Right lobe of liver (tissue), 4 donors: ENCODE results near the gene RGS12.

Experiments used
- POLR2A ChIP-seq: fragments of 450-650 bp; IDR thresholded peaks from one replicate; pipeline ENCODE4 v1.6.1; 2017; ENCODE audit warnings: antibody characterized with exemption, mild to moderate bottlenecking
- TF ChIP-seq, protein P1 (sequence below), 4 donors: fragments of 200-600 bp in 3 of 4; fragments of 450-650 bp in 1 of 4; IDR thresholded peaks; one replicate each; pipeline versions ENCODE4 v1.5.1 to v1.8.0; 2016 to 2022; ENCODE audit warnings: antibody characterized with exemption in 4 of 4, mild to moderate bottlenecking in 2 of 4
- donor health status: DM: no; HTN: no; CAD: no.
- donor health status: DM: no; HTN: no; CAD: no.
- donor health status: DM: no; HTN: yes; CAD: no.

DNA sequence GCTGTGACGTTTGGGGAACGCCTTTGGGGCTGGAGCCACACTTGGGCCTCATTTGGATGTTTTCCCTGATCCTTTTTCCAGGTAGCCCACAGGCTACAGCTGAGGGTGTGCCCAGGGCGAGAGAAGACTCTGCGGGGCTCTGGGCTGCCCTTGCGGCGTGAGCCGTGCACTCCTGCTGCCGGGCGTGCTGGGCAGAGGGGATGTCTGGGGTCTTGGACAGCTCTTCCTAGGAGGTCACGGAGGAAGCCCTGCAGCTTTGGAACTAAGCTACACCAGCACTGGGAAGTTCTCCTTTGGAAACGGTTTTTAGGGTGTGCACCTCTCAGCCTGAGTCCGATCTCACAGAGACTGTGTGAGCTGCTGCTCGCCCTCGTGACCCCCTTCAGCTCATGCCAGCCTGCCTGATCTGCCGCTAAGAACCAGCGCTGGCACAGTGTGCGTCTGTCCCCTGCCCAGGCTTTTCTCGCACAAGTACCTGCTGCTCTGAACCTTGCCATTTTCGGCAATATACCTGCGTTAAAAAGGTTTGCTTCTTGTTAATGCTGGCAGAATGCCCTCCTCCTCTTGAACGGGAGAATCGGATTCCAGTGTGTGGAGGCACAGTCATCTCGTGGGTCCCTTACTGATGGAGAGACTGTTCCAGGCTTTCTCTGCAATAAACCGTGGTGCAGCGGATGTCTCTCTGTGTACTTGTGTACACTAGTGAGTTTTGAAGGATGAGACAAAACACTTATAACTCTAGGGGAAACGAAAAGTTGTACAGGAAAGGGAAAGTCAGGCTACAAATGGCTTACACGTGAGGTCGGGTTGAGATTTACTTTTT is 29.6 kb upstream of the RGS12 start:
- TF ChIP-seq, protein P1, sequence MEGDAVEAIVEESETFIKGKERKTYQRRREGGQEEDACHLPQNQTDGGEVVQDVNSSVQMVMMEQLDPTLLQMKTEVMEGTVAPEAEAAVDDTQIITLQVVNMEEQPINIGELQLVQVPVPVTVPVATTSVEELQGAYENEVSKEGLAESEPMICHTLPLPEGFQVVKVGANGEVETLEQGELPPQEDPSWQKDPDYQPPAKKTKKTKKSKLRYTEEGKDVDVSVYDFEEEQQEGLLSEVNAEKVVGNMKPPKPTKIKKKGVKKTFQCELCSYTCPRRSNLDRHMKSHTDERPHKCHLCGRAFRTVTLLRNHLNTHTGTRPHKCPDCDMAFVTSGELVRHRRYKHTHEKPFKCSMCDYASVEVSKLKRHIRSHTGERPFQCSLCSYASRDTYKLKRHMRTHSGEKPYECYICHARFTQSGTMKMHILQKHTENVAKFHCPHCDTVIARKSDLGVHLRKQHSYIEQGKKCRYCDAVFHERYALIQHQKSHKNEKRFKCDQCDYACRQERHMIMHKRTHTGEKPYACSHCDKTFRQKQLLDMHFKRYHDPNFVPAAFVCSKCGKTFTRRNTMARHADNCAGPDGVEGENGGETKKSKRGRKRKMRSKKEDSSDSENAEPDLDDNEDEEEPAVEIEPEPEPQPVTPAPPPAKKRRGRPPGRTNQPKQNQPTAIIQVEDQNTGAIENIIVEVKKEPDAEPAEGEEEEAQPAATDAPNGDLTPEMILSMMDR (IDR thresholded peaks at IDR 0.05), result no peak
- TF ChIP-seq POLR2A, result no peak
